Mammary epithelial cell (primary cell): Measurements from ENCODE around the gene SYCN.

Experiments used
- CTCF ChIP-seq, 2 donors: IDR thresholded peaks in 1 of 2; conservative IDR thresholded peaks in 1 of 2; 2 replicates each; pipeline ENCODE4 v1.5.1; 2011 to 2012; ENCODE audit warnings: inconsistent platforms in 2 of 2, low read length in 2 of 2, mild to moderate bottlenecking in 2 of 2, control low read depth in 1 of 2, low read depth in 1 of 2; ENCODE audit not compliant: insufficient read depth in 1 of 2; ENCODE audit errors: extremely low read depth in 1 of 2
- EZH2 ChIP-seq: IDR thresholded peaks from 2 replicates; pipeline ENCODE4 v1.6.1; 2012; ENCODE audit warnings: low read length, inconsistent platforms, borderline replicate concordance

- TF ChIP-seq CTCF (conservative IDR thresholded peaks at IDR 0.05 in 1 of 2, IDR thresholded peaks at IDR 0.05 in 1 of 2; ENCODE audit: extremely low read depth in 1 of 2, insufficient read depth in 1 of 2, low read depth in 1 of 2, low read length in 2 of 2) (no peak), EZH2 (no peak)
Observed at GRCh38 chr19:39164289-39164688, 39.8 kb downstream of the SYCN start.
